NCI-H510A (cell line): ENCODE data around the gene ZBTB7C.

Source experiments
- DNase-seq: peaks from one replicate; lab custom pipeline; 2025; lab: John Stamatoyannopoulos, UW

The ZBTB7C gene

GRCh38 chr18:48119204-48119603 is 290.0 kb downstream of the ZBTB7C start:
- no peak for DNase-seq

GRCh38 chr18:48116873-48117630 is 292.1 kb downstream of the ZBTB7C start:
- no peak for DNase-seq

- no peak for DNase-seq
Observed at GRCh38 chr18:48116017-48116416, 293.2 kb downstream of the ZBTB7C start.

- DNase-seq, result no peak
Observed at GRCh38 chr18:48113691-48114090, 295.5 kb downstream of the ZBTB7C start.

- no peak for DNase-seq
Observed at GRCh38 chr18:48111587-48111986, 297.6 kb downstream of the ZBTB7C start.

GRCh38 chr18:48110797-48111196 is 298.4 kb downstream of the ZBTB7C start:
- DNase-seq, result no peak

- no peak for DNase-seq
Observed at GRCh38 chr18:48109961-48110493, 299.2 kb downstream of the ZBTB7C start.

- DNase-seq, result no peak
Observed at GRCh38 chr18:48108136-48108535, 301.0 kb downstream of the ZBTB7C start.

GRCh38 chr18:48106976-48107781 is 302.0 kb downstream of the ZBTB7C start:
- no peak for DNase-seq

GRCh38 chr18:48106498-48106897 is 302.7 kb downstream of the ZBTB7C start:
- no peak for DNase-seq

- no peak for DNase-seq
Observed at GRCh38 chr18:48105317-48105716, 303.9 kb downstream of the ZBTB7C start.

GRCh38 chr18:48104705-48105104 is 304.5 kb downstream of the ZBTB7C start:
- no peak for DNase-seq

- no peak for DNase-seq
Observed at GRCh38 chr18:48100651-48101165, 308.5 kb downstream of the ZBTB7C start.

GRCh38 chr18:48100165-48100575 is 309.0 kb downstream of the ZBTB7C start:
- DNase-seq, result no peak

- no peak for DNase-seq
Observed at GRCh38 chr18:48099481-48100164, 309.6 kb downstream of the ZBTB7C start.

GRCh38 chr18:48098538-48098937 is 310.6 kb downstream of the ZBTB7C start:
- DNase-seq, result no peak

GRCh38 chr18:48098007-48098406 is 311.2 kb downstream of the ZBTB7C start:
- DNase-seq, result no peak

- DNase-seq, result no peak
Observed at GRCh38 chr18:48095726-48096125, 313.5 kb downstream of the ZBTB7C start.

GRCh38 chr18:48093104-48093503 is 316.1 kb downstream of the ZBTB7C start:
- DNase-seq, result no peak

- DNase-seq, result no peak
Observed at GRCh38 chr18:48091869-48092497, 317.2 kb downstream of the ZBTB7C start.

- no peak for DNase-seq
Observed at GRCh38 chr18:48090702-48091101, 318.5 kb downstream of the ZBTB7C start.

GRCh38 chr18:48090021-48090420 is 319.2 kb downstream of the ZBTB7C start:
- DNase-seq, result no peak
